HepG2 (cell line): ENCODE results near the gene VASN. TPM values are rescaled to one million over a fixed set of nuclear protein-coding genes. Genes with fewer than 3 reads are reported as not detected.

Source experiments
- AGO2 ChIP-seq: fragments of 200-400 bp; formaldehyde crosslinking; optimal IDR thresholded peaks from 2 replicates; pipeline ENCODE3; 2017; ENCODE audit warnings: mild to moderate bottlenecking, low read depth, low read length, moderate library complexity
- DMAP1 ChIP-seq: IDR thresholded peaks from 2 replicates; pipeline ENCODE4 v1.6.1; 2016
- DNMT3B ChIP-seq: conservative IDR thresholded peaks from 2 replicates; pipeline ENCODE4 v1.6.1; 2016; ENCODE audit warnings: missing biosample characterization, control low read depth
- HOXA3 ChIP-seq: sonication (generic); formaldehyde crosslinking; IDR thresholded peaks from 2 replicates; pipeline ENCODE4 v1.5.0; 2020; ENCODE audit warnings: missing genetic modification reagents
- JDP2 ChIP-seq: sonication (generic); formaldehyde crosslinking; IDR thresholded peaks from 2 replicates; pipeline ENCODE4 v1.8.1; 2022; ENCODE audit warnings: missing genetic modification reagents, borderline replicate concordance
- MBNL3 ChIP-seq: fragments of 250-450 bp; sonication (Bioruptor Pico); conservative IDR thresholded peaks from 2 replicates; pipeline ENCODE4 v1.8.0; 2022; ENCODE audit warnings: mild to moderate bottlenecking, inconsistent platforms
- MEIS1 ChIP-seq: sonication (generic); formaldehyde crosslinking; IDR thresholded peaks from 2 replicates; pipeline ENCODE4 v1.9.0; 2021; ENCODE audit warnings: mild to moderate bottlenecking, missing genetic modification reagents, moderate library complexity, borderline replicate concordance
- MYC ChIP-seq: sonication (generic); formaldehyde crosslinking; IDR thresholded peaks from 2 replicates; pipeline ENCODE4 v1.9.0; 2021; ENCODE audit warnings: missing genetic modification reagents, borderline replicate concordance
- NFE2 ChIP-seq: sonication (generic); formaldehyde crosslinking; IDR thresholded peaks from 2 replicates; pipeline ENCODE4 v1.4.0; 2020; ENCODE audit warnings: missing genetic modification reagents
- NR3C1 ChIP-seq: sonication (generic); formaldehyde crosslinking; IDR thresholded peaks from 2 replicates; pipeline ENCODE4 v1.4.0; 2020; ENCODE audit warnings: missing genetic modification reagents
- ONECUT2 ChIP-seq: sonication (generic); formaldehyde crosslinking; IDR thresholded peaks from 2 replicates; pipeline ENCODE4 v1.4.0; 2020; ENCODE audit warnings: missing genetic modification reagents
- PBX2 ChIP-seq: IDR thresholded peaks from 2 replicates; pipeline ENCODE4 v1.6.1; 2016; ENCODE audit warnings: control low read depth
- PLRG1 ChIP-seq: fragments of 450-650 bp; conservative IDR thresholded peaks from 2 replicates; pipeline ENCODE4 v1.6.1; 2016
- RAD21 ChIP-seq: fragments of 450-650 bp; formaldehyde crosslinking; IDR thresholded peaks from 2 replicates; pipeline ENCODE4 v1.5.0; 2020; ENCODE audit warnings: mild to moderate bottlenecking
- RBM22 ChIP-seq: fragments of 200-400 bp; formaldehyde crosslinking; optimal IDR thresholded peaks from 2 replicates; pipeline ENCODE3; 2017; ENCODE audit warnings: mild to moderate bottlenecking, low read length, moderate library complexity
- SMAD9 ChIP-seq: sonication (generic); formaldehyde crosslinking; IDR thresholded peaks from 2 replicates; pipeline ENCODE4 v1.5.1; 2020; ENCODE audit warnings: mild to moderate bottlenecking, missing genetic modification reagents
- SP140L ChIP-seq: sonication (generic); formaldehyde crosslinking; IDR thresholded peaks from 2 replicates; pipeline ENCODE4 v1.4.0; 2020; ENCODE audit warnings: missing genetic modification reagents, borderline replicate concordance
- ZC3H4 ChIP-seq: sonication (generic); formaldehyde crosslinking; IDR thresholded peaks from 2 replicates; pipeline ENCODE4 v1.4.0; 2020; ENCODE audit warnings: missing genetic modification reagents, borderline replicate concordance
- ZFP41 ChIP-seq: sonication (generic); formaldehyde crosslinking; IDR thresholded peaks from 2 replicates; pipeline ENCODE4 v1.4.0; 2020; ENCODE audit warnings: mild to moderate bottlenecking, missing genetic modification reagents, borderline replicate concordance
- ZFP90 ChIP-seq: sonication (generic); formaldehyde crosslinking; IDR thresholded peaks from 2 replicates; pipeline ENCODE4 v1.8.0; 2022; ENCODE audit warnings: missing genetic modification reagents, mild to moderate bottlenecking, inconsistent platforms, borderline replicate concordance
- ZNF260 ChIP-seq: sonication (generic); formaldehyde crosslinking; IDR thresholded peaks from 2 replicates; pipeline ENCODE4 v1.4.0; 2020; ENCODE audit warnings: missing genetic modification reagents, low read depth, mild to moderate bottlenecking, borderline replicate concordance
- ZNF432 ChIP-seq: sonication (generic); formaldehyde crosslinking; IDR thresholded peaks from 2 replicates; pipeline ENCODE4 v1.5.0; 2020; ENCODE audit warnings: missing genetic modification reagents, mild to moderate bottlenecking, borderline replicate concordance
- ZNF460 ChIP-seq: sonication (generic); formaldehyde crosslinking; IDR thresholded peaks from 2 replicates; pipeline ENCODE4 v1.5.1; 2020; ENCODE audit warnings: missing genetic modification reagents, mild to moderate bottlenecking, borderline replicate concordance
- ZNF563 ChIP-seq: sonication (generic); formaldehyde crosslinking; IDR thresholded peaks from 2 replicates; pipeline ENCODE4 v1.8.0; 2022; ENCODE audit warnings: mild to moderate bottlenecking, moderate library complexity, missing genetic modification reagents
- ZNF777 ChIP-seq: sonication (generic); formaldehyde crosslinking; IDR thresholded peaks from 2 replicates; pipeline ENCODE4 v1.4.0; 2020; ENCODE audit warnings: missing genetic modification reagents
- ZNF792 ChIP-seq: IDR thresholded peaks from 2 replicates; pipeline ENCODE4 v1.6.1; 2016
- ZSCAN12 ChIP-seq: sonication (generic); formaldehyde crosslinking; IDR thresholded peaks from 2 replicates; pipeline ENCODE4 v1.9.0; 2021; ENCODE audit warnings: mild to moderate bottlenecking, missing genetic modification reagents
- polyA plus RNA-seq, 8 experiments: library from polyadenylated mRNA; depleted of rRNA in 3 of 8; stranded (reverse) in 7 of 8; unstranded in 1 of 8; fragments of >200 nt; fragmentation: Illumina TruSeq in 4 of 8; extraction: Trizol in 4 of 8; gene quantifications; 2 replicates each; pipeline versions ENCODE4 v1.2.1 to v1.2.3, GENCODE V29; 2011 to 2016; ENCODE audit warnings: low read depth in 4 of 8, missing spikeins in 1 of 8, mixed read lengths in 1 of 8; ENCODE audit not compliant: insufficient read depth in 1 of 8
- total RNA-seq, 5 experiments: library from RNA; depleted of rRNA; stranded (reverse); fragments of >200 nt; fragmentation: Illumina TruSeq; extraction: Trizol; gene quantifications; 2 replicates each; pipeline ENCODE4 v1.2.3, GENCODE V29; 2016; ENCODE audit warnings: low read depth in 1 of 5
- TF ChIP-seq, protein P1 (sequence below): sonication (generic); formaldehyde crosslinking; IDR thresholded peaks from 2 replicates; pipeline ENCODE4 v1.4.0; 2020; ENCODE audit warnings: missing genetic modification reagents, low read depth, mild to moderate bottlenecking, borderline replicate concordance
- TF ChIP-seq, protein P2 (sequence below): IDR thresholded peaks from 2 replicates; pipeline ENCODE4 v1.6.1; 2016; ENCODE audit warnings: low read depth, borderline replicate concordance
- TF ChIP-seq, protein P3 (sequence below): fragments of 450-650 bp; IDR thresholded peaks from 2 replicates; pipeline ENCODE4 v1.6.1; 2017

The VASN gene
- total and polyA plus RNA-seq, 2 of the 13 experiments (the other 11 are each of a cell fraction or from before 2014, with no cell fraction given), result 8.4 to 18.2 TPM

- no peak for TF ChIP-seq NFE2 (CRISPR knock-in tag)
- TF ChIP-seq MEIS1 (CRISPR knock-in tag), result no peak
- no peak for TF ChIP-seq ZFP90 (CRISPR knock-in tag)
- TF ChIP-seq ONECUT2 (CRISPR knock-in tag), result no peak
- no peak for TF ChIP-seq ZNF432
- no peak for TF ChIP-seq ZFP41 (CRISPR knock-in tag)
- TF ChIP-seq SP140L (CRISPR knock-in tag), result no peak
- no peak for TF ChIP-seq ZSCAN12 (CRISPR knock-in tag)
- TF ChIP-seq RAD21 (CRISPR knock-in tag), result no peak; the same call in 1 of the 2 replicates
- no peak for TF ChIP-seq ZNF260 (CRISPR knock-in tag)
- no peak for TF ChIP-seq NR3C1 (CRISPR knock-in tag)
- TF ChIP-seq HOXA3 (CRISPR knock-in tag), result no peak
- no peak for TF ChIP-seq ZC3H4 (CRISPR knock-in tag)
- TF ChIP-seq SMAD9 (CRISPR knock-in tag), result no peak
- TF ChIP-seq DNMT3B (CRISPR knock-in tag), result no peak
- TF ChIP-seq MYC (CRISPR knock-in tag), result no peak; the same call in 1 of the 2 replicates
- TF ChIP-seq PBX2 (CRISPR knock-in tag), result no peak
- TF ChIP-seq, protein P1, sequence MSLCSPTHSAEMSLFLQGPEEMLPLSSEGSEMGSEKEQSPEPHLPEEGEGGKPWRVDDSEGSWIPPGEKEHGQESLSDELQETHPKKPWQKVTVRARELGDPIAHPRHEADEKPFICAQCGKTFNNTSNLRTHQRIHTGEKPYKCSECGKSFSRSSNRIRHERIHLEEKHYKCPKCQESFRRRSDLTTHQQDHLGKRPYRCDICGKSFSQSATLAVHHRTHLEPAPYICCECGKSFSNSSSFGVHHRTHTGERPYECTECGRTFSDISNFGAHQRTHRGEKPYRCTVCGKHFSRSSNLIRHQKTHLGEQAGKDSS (CRISPR knock-in tag), result no peak; the same call in 1 of the 2 replicates
- TF ChIP-seq AGO2, result peak; percentile 93
- TF ChIP-seq ZNF460 (CRISPR knock-in tag), result no peak
- TF ChIP-seq, protein P2, sequence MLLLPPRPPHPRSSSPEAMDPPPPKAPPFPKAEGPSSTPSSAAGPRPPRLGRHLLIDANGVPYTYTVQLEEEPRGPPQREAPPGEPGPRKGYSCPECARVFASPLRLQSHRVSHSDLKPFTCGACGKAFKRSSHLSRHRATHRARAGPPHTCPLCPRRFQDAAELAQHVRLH (CRISPR knock-in tag), result no peak
- no peak for TF ChIP-seq ZNF792
- no peak; the same call in 1 of the 2 replicates for TF ChIP-seq ZNF777 (CRISPR knock-in tag)
- TF ChIP-seq, protein P3, sequence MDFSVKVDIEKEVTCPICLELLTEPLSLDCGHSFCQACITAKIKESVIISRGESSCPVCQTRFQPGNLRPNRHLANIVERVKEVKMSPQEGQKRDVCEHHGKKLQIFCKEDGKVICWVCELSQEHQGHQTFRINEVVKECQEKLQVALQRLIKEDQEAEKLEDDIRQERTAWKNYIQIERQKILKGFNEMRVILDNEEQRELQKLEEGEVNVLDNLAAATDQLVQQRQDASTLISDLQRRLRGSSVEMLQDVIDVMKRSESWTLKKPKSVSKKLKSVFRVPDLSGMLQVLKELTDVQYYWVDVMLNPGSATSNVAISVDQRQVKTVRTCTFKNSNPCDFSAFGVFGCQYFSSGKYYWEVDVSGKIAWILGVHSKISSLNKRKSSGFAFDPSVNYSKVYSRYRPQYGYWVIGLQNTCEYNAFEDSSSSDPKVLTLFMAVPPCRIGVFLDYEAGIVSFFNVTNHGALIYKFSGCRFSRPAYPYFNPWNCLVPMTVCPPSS, result no peak
- no peak; the same call in 1 of the 2 replicates for TF ChIP-seq ZNF563 (CRISPR knock-in tag)
- no peak for TF ChIP-seq MBNL3 (CRISPR knock-in tag)
- TF ChIP-seq PLRG1, result no peak
- peak; percentile 78 for TF ChIP-seq DMAP1 (CRISPR knock-in tag)
- no peak for TF ChIP-seq JDP2
- TF ChIP-seq RBM22, result no peak
Observed at GRCh38 chr16:4425378-4426020, 53.9 kb downstream of the VASN start, which contains the start of gene DNAJA3 (continued).
